Stimulated activated naive CD4-positive, alpha-beta T cell treated with Interleukin-2 at 50 U/mL for 16 hours (primary cell): ENCODE results near the gene AGPS.
"Not testable (repeated sequence)": the region's sequence is repeated elsewhere in the genome, so short reads cannot be mapped to it uniquely, and the experiment has no call there.

Experiments
- DNase-seq: peaks from one replicate; lab custom pipeline; 2025; lab: John Stamatoyannopoulos, UW

AGPS gene

DNA sequence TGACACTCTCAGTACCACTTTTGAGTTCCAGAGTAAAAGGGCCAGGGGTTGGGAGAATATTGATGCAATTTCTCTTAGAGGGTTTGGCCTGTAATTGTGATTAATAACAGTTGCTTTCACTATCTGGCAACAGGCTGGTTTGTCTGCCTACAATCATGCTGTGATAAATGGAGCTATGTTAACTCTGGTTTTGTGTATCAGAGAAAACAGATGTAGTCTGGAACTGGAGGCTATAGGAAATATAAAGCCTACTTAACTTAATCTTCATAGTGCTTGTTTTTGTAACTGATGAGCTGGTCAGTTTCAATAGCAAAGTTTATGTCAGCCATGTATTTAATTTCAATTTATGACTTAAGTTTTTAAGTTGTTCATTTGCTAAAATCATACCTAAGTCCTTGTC is 138.0 kb downstream of the AGPS start:
- DNase-seq = no peak

DNA sequence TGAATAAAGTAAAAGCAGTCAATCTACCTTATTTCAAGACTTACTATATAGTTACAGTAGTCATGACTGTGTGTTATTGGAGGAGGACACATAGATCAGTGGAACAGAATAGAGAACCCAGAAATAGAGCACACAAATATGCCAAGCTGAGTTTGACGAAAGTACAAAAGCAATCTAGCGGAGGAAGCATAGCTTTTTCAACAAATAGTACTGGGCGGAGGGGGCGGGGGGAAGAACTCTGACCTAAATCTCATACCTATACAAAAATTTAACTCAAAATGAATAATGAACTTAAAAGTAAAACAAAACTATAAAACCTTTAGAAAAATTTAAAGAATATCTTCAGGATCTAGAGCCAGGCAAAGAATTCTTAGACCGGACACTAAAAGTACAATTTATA is 139.1 kb downstream of the AGPS start:
- DNase-seq = no peak

DNA sequence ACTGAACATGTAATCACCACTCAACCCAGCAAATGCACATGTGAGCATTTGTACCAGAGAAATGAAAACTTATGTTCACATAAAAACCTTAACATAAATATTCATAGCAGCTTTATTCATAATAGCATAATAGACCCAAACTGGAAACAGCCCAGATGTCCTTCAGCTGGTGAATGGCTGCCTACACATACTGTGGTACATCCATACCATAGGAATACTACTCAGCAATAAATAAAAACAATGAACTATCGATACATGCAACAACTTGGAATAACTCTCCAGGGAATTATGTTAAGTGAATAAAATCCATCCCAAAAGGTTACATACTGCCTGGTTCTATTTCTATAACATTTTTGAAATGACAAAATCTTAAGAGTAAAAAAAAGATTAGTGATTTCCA is 140.0 kb downstream of the AGPS start:
- no peak for DNase-seq

DNA sequence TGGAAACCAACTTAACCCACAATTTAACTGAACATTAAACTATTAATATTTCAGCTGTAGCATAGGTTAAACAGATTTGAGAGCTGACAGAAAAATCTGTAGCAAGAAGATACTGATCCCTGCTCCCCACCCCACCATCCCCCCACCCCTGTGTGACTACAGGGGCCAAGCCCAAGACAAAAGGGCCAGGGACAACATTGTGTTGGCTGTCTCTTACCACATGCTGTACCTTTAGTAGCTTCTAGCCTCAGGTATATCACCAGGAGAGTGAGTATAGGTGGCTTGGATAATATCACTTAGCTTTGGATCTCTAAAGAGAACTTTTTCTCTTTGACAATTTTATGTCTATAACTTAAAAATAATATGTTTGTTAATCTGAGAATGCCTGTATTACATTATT is 140.7 kb downstream of the AGPS start:
- DNase-seq = no peak

DNA sequence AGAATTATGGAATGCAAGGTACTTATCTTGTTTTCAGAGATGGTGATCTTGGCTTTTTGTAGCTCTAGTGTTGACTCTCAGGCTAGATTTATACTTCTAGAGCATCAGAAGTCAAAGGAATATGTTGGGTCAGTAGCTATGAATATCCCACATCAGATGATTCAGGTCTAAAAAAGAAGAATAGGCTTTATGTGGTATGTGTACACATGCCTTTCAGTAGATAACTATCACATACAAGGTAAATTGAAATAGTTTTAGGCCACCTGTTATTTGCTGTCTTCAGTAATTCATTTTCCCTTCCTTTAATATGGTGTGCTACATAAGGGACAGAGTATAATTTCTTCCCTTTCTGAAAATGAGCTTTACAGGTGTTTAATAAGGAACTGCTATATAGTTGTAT is 142.4 kb downstream of the AGPS start:
- no peak for DNase-seq

DNA sequence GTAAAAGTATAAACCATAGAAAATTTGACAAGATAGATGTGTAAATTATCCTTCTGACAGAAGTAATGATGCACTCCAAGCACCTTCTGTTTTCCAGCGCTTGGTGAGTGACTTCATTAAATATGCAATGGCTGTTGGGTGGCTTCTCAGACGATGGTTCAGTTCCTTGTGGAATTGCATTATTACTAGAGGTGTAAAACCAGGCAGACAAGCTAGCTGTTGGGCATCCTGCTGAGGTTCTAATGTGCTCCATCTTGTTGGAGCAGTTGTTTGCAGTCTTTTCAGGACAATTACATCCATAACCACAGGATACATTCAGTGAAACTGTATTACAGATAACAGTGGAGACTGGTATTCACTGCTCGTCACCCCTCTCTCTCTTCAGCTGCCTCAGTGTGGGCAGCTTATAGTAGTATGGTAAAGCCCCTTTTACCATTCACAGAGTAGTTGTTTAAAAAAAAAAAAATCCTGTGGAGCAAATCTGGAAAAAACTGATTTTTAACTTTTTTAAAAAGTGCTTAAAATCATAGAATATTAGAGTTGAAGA is 143.5 kb downstream of the AGPS start:
- DNase-seq = no peak

DNA sequence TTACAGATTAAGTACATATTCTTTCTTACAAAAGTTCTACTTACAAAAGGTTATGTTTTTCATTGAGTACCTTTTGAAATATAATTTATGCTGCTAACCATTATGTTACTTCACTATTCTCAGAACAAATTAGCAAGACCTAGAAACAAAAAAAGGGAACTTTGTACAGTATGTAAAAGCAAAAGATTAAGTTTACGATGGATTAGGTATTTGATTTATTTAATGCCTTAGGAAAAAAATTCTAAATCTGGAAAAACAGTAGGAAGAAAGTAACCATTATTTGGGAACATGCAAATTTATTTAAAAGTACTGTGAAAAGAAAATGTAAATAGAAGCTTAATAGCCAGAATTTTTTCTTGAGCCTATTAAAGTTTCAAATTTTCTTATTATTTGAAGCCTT is 144.6 kb downstream of the AGPS start:
- DNase-seq = no peak

DNA sequence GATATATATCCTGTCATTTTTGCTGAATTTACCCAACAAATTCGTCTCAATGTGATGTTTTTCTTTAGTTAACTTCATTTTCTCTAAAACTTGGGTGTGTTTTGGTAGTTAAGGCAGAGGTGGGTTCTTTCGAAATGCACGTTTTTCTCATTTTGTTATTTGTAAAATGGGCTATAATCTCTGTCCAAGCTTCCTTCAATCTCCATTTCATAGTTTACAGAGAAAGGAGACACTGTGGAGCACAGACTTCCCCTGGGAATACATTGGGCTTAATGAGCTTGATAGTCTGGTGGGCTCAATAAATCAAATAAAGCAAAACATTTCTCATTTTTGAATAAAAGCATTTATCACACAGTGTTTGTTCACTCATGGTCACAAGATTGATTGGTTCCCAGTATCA is 145.1 kb downstream of the AGPS start:
- no peak for DNase-seq

DNA sequence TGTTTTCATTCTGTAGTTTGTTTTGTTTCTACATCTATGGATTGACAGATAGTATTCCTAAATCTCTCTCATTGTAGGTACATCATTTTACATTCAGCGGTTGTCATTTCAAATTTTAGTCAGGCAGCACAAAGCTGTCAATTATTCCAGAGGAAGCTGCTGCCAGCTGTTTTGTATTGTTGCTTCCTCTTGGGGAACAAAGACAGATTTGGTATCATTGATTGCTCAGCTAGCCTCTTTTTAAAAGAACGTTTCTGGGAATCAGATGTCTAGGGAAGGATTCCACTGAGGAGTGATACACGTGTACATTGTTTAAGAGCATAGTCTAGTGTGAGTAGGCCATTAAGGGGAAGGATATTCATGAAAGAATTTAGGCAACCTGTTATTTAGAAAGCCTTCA is 145.8 kb downstream of the AGPS start:
- no peak for DNase-seq

DNA sequence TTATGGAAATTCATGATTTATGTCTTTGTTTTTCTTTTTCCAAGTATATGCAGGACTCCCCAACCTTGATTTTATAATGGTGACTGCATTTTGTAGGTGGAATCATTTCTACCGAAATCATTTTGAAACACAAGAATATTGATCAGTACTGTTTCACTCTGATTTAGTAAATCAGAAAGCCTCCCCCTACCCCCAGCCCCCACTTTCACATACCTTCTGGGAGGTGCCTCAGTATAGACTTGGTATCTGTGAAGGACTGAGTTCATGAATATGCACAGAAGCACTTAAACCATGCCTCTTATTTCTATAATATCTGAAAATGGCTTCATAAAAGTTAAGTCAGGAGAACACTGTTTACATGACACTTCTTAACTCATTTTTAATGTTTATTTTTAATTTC is 147.7 kb downstream of the AGPS start:
- no peak for DNase-seq

DNA sequence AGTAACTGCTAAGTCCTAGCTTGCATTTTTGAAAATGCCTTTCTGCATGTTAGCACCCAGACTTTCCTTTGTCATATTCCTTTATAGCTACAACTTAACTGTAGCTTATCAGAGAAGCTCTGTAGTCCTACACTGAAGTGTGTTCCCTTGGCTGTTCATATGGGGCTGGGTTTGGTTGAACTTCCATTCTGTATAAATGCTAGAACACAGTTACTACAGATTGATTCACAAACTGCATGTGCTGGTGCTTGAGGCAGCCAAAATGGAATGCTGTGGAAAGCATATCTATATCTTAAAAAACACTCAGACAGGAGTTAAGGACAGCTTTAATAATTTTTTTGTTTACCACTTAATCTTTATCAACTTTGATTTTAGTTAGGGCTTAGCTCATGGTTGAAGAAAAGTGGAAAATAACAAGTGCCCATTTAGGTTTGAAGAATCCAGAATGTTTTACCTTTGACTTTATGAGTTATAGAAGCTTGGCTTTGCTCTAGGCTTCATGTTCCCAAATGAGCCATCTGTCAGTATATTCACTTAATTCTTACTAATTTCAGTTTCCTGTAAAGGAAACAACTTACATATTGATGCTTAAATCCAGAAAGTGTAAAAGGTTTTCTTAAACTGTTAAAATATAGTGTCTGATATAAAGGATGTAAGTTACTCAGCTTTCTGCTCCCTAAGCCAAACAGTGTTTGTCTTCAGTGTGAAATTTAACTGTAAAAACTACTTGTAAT is 148.9 kb downstream of the AGPS start:
- no peak for DNase-seq

DNA sequence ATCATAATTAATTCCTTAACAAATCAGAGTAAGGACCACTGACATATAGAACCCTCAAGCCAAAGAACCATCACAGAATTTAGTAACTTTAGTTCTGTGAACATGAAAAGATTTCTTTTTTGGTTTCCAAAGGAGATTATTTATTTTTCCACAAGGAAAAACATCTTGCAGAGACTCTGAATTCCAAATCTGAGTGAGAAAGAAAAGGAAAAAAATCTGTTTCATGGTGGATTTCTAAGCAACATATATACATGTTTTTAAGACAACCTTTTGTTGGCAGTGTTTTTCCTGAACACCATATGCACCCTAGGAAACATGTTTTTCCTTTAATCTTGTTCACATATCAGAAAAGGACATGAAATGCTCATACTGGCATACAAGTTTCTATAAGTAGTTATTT is 149.8 kb downstream of the AGPS start:
- no peak for DNase-seq

DNA sequence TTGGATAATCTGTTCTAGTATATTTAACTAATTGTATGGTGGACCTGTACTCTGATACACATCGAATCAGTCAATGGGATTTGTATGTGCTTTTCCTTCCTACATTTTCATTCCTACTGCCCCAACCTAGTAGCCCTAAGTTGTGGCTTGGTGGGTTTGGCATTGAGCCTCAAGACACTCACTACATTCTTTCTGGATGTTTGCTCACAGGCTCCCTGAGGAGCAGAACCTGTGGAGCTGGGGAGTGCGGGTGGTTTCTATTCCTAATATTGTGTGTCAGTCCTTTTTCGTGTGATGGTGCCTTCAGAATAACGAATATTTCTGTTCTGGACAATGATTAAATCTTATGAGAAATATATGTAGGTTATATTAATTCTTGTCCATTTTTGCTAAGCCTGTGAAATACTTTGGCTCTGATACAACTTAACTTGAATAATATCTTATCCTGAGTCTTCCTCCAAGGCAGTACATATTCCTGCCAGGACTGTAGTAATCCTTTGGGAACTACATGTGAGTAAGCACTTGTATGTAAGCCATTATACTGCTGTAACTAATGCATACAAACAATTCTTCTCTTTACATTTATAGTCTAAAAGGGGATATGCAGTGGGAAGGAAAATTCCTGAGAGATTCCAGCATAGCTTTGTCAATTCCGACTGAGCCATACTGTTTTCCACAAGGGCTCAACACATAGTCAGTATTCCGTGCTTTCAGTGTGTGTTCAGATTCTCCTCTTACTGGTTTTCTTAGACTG is 150.6 kb downstream of the AGPS start:
- no peak for DNase-seq

DNA sequence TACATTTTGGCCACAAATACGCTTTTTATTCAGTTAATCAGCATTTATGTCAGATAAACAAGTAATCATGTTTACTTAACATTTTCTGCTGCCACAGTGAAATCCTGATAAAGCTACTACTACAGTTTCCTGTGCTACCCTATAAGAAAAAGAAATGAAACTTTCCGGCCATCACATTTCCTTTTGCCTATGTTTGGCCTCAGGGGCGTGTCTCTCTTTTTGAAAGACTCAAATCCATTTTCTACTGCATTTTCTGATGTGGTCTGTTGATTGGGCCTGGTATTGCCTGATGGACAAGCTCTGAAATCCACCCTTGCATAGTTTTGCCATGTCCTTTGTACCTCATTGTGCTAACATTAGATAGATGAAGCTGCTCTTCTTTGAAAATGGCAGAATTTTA is 152.6 kb downstream of the AGPS start:
- DNase-seq = no peak

DNA sequence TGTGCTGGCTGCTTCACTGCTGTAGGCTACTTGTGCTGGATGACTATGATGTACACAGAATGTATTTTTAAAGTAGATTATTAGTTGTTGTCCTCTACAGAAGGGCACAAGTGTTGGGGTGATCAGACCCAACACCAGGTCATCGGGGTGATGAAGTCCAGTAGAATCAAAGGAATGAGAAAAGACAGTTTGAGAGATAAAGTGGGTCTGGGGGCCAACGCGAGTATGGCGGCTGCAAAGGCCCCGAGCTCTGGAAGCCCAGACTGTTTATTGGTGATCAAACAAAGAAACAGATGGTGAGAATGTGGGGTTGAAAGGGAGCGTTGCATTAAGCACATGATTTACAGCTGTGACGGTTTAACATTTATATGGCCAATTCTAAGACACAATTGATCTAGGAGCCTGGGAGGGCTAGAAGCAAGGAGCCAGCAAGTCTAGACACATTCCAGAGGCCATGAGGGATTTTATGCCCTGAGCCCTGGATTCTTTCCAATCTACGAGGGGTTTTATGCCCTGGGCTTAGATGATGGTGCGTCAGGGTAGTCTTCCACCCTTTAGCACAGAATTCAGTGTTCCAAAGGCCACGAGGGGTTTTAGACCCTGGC is 153.5 kb downstream of the AGPS start:
- no peak for DNase-seq

DNA sequence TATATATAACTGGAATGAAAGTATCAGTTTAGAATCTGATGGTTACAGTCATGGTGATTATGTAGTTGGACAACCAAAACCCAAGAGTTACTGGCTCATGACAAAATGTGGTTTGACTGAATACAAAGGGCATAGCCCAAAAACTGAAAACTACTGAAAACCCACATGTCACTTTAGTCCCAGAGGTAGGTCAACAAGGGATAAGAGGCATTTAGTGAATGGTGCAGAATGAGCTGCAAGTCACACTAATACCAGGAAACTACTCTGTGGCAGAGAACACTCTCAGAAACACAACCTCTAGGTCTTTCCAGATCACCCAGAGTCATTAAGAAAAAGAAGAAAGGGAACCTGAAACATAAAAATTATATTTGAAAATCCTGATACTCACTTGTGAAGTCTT is 154.5 kb downstream of the AGPS start:
- no peak for DNase-seq

DNA sequence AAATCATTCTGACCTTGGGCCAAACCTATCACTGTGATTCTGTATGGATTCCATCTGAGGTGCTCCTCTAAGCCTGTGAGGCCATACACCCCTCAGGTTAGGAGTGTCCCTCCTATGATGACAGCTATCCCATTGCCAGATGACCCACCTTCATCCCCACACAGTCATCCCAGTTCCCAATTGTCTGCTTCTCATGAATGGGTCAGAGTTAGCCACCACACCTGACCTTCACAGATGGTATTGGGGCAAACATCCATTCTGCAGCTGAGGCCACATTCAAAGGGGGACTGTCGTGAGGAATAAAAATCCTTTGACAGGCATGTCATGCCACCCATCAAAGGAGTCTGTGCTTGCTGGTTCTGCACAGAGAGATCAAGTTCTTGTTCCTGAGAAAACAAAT is 155.2 kb downstream of the AGPS start:
- no peak for DNase-seq

DNA sequence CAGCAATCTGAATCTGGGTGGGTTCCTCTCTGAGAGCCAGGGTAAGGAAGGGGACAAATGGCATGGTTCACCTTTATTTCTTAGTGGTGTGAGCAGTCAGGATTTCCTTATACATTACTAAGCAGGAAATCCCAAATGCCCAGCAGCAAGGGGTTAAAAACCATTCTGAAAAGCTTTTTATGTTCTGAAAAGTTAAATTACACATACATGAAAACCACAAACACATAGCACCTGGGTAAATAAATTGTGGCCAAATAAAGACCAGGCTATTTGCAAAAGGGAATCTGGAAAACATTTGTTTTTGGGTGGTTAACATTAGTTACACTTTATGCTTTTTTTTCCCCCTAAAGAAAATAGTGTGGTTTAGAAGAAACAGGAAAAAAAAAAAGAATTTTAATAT is 156.1 kb downstream of the AGPS start:
- DNase-seq = no peak

DNA sequence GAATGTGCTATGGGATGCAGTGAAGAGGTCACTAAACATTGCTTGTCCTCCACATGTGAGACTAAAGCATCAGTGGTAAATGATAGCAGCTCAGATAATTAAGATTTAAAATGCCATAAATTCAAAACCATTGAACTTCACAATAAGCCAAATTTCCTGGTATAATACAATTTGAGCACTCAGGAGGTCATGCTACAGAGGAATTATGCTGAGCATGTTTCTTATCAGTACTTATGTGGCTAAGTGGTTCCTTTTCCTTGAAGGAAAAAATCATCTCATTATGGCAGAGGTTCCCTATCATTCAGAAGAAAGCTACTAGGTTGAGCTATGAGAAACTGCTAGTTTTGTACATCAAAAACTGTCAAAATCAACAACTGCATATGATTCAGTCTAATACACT is 156.6 kb downstream of the AGPS start:
- DNase-seq = no peak

DNA sequence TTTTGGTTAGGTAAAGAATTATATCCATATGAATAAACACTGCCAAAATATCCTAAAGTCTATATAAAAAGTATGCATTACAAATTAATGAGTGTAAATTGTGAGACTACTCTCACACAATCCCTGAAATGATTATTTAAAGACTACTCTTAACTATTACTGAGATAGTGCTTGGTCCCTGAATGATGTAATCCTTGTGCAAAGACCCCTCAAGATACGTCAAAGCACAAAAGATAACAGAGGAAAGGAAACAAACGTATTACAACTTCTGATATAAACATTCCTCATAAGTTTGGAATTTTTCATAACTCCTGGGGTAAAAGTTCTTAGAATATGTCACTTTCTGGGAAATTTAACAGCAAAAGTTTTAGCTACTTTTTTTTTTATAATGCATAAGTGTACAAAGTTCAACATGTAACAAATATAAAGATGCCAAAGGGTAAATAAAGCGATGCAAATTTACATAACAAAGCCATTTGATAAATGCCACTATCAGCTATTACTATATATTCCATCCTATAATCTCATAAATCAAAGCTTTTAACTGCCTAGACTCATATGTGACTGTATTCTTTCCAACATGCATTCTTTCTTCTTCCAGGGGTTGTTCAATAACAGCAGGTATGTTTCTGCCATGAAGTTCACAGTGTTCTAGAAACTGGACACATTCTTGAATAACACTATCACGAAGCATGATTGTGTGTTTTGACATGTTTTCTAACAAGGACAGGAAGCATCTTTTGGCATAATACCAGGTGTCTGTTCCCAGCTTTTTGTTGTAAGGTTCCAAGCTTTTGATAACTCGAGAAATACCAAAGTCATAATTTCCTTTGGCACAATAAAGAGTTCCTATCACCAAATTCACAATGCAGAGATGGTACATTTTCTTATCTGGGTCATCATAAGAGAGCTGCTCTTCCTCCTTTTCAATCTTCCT is 158.0 kb downstream of the AGPS start:
- no peak for DNase-seq

DNA sequence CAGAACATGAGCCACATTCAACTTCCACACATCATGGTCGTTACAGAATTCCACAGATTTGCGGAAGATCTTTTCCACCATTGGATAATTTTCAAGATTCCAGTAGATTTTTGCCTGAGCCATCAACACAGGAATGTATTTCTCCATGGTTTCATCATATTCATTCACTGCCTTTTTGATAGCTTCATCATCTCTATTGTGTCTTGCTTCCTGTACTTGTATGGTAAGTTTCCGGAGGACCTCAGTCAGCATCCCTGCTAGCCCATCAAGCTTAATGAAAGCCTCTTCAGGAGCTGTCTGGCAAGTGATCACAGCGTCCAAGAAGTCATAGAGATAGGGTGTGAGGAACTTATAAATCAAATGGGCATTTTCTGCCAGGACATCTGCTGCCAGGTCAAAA is 158.8 kb downstream of the AGPS start:
- DNase-seq = not testable (repeated sequence)

DNA sequence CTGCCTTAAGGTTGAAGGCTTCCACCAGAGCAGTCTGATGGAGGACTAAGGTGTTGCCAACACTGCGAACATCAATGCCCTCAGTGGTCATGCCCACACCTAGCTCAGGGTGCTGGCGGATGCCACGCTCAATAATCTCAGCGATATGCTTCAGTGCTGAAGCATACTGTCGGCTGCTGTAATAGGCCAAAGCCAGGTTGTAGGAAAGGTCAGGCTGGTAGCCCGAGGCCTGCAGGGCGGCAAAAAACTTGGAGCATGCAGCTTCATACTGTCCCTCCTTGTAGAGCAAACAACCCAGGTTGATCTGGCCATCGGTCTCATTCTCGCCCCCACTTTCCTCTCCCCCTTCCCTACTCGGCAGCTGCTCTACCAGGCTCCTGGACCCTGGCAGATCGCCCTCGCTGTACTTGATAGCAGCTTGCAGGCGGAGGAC is 159.4 kb downstream of the AGPS start:
- DNase-seq = no peak
